ENCODE results near the gene MAGEA11. TPM values are rescaled to one million over a fixed set of nuclear protein-coding genes. Genes with fewer than 3 reads are reported as not detected.
"Not testable (repeated sequence)": the region's sequence is repeated elsewhere in the genome, so short reads cannot be mapped to it uniquely, and the experiment has no call there.

The MAGEA11 gene
- polyA plus RNA-seq, 1 donor, result not detected

DNA sequence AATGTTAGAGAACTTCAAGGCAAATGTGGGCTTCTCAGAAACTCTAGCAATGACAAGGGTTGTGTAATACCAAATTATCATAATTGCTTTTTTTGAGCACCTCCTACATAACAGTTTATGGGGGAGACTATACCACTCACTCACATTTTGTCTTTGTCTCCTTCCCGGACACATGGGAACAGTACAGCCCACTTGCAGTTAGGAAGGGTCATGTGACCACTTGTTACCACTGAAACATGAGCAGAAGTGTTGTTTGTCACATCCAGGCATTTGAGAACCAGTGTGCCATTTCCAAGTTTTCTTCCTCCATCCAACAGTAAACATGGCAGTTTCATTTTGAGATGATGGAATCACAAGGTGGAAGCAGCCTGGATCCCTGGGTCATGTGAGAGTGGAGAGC, 6.9 kb downstream of the MAGEA11 start:
- no peak for DNase-seq

DNA sequence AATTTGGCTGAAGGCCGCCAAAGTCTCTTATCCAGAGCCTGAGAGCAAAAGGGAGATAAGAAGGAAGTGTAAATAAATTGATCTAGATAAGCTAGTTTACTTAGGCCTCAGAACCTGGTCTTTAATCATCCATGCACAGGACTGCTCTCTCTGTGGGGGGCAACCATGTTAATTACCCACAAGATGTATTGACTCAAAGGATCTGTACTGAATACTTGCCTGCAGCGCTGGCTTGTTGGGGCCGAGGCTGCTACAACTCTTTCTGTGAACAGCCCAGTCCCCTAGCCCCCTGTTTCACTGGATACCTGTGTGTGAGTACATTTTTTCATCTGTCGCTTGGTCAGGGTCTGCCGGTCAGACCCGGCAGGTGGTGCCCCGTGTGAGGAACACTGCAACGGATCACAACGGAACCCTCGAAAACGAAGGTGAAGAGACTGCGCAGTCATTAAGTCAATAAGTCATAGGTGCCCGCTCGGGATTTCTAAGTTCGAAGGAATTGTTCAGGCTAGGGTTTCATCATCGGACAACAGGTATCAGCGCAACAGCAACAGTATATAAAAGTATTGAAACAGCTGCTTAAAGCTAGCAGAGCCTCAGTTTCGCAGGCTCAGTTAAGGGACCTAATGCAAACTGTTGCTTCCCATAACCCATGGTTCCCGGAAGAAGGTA, 8.3 kb downstream of the MAGEA11 start:
- DNase-seq, result no peak

GRCh38 chrX:149721241-149721640, 9.4 kb downstream of the MAGEA11 start:
- not testable (repeated sequence) for DNase-seq

DNA sequence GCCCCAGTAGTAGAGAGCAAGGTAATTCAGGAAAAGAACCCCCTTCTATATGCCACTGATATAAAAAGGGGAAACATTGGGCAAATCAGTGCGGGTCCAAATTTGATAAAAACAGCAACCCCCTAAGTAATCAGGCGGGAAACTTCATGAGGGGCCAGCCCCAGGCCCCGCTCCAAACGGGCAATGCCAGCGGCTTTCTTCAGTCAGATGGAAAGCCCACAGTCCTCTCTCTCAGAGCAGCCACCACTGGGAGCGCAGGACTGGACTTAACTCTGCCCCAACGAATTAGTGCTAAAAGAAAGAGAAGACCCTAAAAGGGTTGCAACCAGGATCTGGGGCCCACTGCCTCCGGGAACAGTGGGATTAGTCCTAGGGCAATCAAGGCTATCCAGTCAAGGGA, 9.9 kb downstream of the MAGEA11 start:
- no peak for DNase-seq

- DNase-seq, result not testable (repeated sequence)
Measured at GRCh38 chrX:149723583-149724118, 11.8 kb downstream of the MAGEA11 start.

- DNase-seq, result not testable (repeated sequence)
Measured at GRCh38 chrX:149727308-149727707, 15.4 kb downstream of the MAGEA11 start.

GRCh38 chrX:149742269-149742668, 30.4 kb downstream of the MAGEA11 start:
- DNase-seq, result not testable (repeated sequence)

DNA sequence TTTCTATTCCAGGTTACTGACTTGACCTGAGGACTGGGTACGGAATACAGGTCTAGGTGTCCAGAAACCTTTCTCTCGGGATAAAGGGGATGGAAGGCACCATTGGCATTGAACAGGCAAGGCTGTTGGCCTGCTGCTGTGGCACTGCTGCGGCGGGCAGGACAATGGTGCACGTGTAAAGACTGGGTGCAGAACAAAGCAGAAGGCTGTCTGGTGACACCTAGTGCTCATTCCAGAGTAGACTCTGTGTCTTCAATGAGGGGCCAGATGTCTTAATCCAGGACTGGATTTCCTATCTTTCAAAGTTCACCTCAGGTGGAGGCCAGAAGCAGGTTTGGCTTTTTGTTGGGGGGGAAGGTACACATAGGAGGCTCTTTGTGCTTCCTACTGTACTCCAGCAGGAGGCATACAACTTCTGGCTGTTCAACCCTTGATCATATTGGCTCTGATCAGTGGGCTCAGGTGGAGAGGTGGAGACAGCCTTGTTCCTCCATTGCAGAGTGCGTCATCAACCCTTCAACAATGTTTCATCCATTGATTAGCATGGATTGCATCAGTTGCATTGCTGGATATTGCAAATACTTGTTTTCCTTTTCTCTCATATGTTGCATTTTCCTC, 34.6 kb downstream of the MAGEA11 start:
- DNase-seq, result not testable (repeated sequence)

DNA sequence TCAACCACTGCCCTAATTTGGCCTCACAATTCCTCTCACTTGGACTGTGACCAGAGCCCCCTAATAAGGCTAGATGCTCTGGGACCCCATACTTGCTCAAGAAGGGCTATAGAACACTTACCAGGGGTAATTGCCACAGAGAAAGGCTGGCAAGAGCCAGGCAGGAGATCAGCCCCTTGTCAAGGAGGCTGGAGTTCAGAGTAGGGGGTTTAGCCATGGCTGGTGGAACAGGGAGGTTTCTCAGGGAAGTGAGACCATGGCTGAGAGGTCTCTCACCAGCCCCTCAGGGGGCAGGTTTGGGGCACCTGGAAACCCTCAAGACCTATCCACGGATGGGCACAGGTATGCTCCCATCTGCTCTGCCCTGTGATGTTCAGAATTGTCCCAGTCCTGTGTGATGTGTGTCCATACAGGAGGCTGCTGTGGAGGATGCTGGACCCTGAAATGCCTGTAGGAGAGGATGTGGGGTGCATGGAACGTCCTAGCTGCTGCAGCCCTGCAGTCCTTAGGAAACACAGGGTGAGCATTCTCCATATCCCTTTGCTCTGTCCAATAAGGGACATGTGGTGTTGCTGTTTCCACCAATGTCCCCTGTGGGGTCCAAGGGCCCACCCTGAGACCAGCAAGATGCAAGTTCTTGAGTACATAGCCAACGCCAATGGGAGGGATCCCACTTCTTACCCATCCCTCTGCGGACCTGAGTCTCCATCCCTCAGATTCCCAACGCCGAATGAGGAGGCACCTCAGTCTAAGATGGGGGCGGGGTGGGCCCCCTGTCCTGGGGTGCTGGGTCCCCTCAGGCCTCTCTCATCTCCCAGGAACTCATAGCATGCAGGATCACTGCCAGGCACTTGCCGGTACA, 45.6 kb downstream of the MAGEA11 start:
- DNase-seq, result no peak

- DNase-seq, result no peak
Measured at GRCh38 chrX:149758068-149758714, 46.3 kb downstream of the MAGEA11 start.

- not testable (repeated sequence) for DNase-seq
Measured at GRCh38 chrX:149758715-149759078, 46.8 kb downstream of the MAGEA11 start.

DNA sequence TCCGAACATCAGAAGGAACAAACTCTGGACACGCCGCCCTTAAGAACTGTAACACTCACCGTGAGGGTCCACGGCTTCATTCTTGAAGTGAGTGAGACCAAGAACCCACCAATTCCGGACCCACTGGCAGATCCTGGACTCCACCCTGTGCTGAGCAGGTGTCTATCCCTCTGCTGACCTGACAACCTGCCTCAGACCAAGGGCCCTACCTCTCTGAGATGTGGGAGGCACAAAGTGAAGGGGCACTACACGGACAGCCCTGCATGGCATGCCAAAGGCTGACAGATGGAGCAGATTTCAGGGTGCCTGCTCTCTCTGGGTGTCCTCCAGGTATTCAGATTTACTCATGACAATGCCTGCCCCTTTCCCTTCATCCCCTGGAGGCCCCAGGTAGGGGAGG, 48.0 kb downstream of the MAGEA11 start:
- no peak for DNase-seq

DNA sequence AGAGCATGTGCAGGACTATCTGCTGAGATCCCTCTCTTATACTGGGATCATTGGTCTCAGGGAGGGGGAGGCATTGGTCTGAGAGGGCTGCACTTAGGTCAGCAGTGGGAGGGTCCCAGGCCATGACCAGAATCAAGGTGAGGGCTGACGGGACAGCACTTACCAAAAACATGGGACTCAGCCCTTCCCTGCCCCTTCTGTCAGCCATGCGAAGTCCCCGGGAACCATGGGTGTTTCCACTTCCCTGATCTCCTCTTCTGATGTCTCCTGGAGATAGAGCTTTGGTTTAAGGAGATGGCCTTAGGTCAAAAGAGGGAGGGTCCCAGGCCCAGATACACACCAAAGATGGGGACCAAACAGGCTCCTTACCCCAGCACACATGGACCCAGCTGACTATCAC, 49.1 kb downstream of the MAGEA11 start:
- DNase-seq, result no peak

DNA sequence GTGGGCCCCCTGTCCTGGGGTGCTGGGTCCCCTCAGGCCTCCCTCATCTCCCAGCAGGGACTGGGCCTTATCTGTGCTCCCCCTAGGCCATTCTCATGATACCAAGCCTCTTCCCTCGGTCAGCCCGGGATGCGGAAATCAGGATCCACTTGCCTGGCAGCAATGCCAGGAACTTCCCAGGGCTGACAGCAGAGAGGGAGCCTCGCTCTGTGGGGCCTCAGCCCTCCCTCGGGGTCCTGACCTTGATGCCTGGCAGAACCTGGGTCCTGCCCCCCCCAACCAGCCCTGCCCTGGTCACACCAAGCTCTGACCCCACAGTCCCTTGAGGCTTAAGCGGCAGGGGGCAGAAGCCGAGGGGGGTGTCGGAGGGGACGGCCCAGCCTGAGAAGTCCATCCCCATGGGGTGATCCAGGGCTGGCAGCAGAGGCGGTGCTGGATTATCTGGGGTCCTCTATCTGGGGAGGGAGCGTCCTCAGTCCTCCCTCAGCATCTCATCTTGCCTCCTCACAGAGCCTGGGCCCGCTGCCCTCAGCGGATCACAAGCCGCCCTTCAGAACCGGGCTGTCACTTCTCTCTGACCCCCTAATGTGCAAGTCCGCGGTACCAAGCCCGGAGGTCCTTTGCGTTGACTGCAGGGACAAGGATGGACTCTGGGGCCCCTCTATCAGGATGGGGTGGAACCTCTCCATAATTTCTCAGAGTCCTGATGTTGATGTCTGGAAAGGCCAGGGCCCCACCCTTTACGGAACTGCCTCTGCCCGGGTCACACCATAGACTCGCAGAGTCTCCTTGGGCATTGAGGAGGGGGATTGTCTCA, 50.2 kb downstream of the MAGEA11 start:
- DNase-seq, result not testable (repeated sequence)

GRCh38 chrX:149762696-149763614, 51.1 kb downstream of the MAGEA11 start:
- no peak for DNase-seq

Other genes starting within 250 kb of the MAGEA11 start
- gene IDS, start 206.8 kb upstream of the MAGEA11 start, polyA plus RNA-seq (ENCODE audit: insufficient read length), result 27.5 TPM
- gene EOLA1, start 171.0 kb upstream of the MAGEA11 start, polyA plus RNA-seq (ENCODE audit: insufficient read length), result 21.6 TPM
- gene HSFX3, start 162.1 kb upstream of the MAGEA11 start, polyA plus RNA-seq (ENCODE audit: insufficient read length), result 0.77 TPM
- not detected for gene MAGEA9B, start 124.6 kb upstream of the MAGEA11 start, polyA plus RNA-seq (ENCODE audit: insufficient read length)
- 0.46 TPM for gene HSFX2, start 116.7 kb upstream of the MAGEA11 start, polyA plus RNA-seq (ENCODE audit: insufficient read length)
- 35.1 TPM for gene TMEM185A, start 80.3 kb upstream of the MAGEA11 start, polyA plus RNA-seq (ENCODE audit: insufficient read length)
- 2.1 TPM for gene HSFX1, start 62.0 kb downstream of the MAGEA11 start, polyA plus RNA-seq (ENCODE audit: insufficient read length)
- not detected for gene MAGEA9, start 69.9 kb downstream of the MAGEA11 start, polyA plus RNA-seq (ENCODE audit: insufficient read length)
- gene MAGEA8, start 169.1 kb downstream of the MAGEA11 start, polyA plus RNA-seq (ENCODE audit: insufficient read length), result 0.10 TPM
- gene HSFX4, start 217.5 kb downstream of the MAGEA11 start, polyA plus RNA-seq (ENCODE audit: insufficient read length), result 0.36 TPM
- gene EOLA2, start 226.4 kb downstream of the MAGEA11 start, polyA plus RNA-seq (ENCODE audit: insufficient read length), result 17.5 TPM

All from hindlimb muscle (tissue), 1 donor.